HG02763 (cell line): Measurements from ENCODE around the gene PTPRG.
"Not testable (repeated sequence)": the region's sequence is repeated elsewhere in the genome, so short reads cannot be mapped to it uniquely, and the experiment has no call there.

Experiments used
- ATAC-seq: cut with Tn5 transposase; IDR thresholded peaks from one replicate; pipeline ENCODE4 v1.9.1; 2021; ENCODE audit warnings: mild to moderate bottlenecking, moderate library complexity; ENCODE audit not compliant: unreplicated experiment

The PTPRG gene

GRCh38 chr3:61561374-61562041 is at the start of gene PTPRG:
Gene PTPRG, plus strand, starts transcription at chr3:61561571. Its CDS starts 717 bp downstream, at chr3:61562288.
- no peak for ATAC-seq

GRCh38 chr3:61518590-61518989 is 42.8 kb upstream of the PTPRG start:
- ATAC-seq, result no peak

DNA sequence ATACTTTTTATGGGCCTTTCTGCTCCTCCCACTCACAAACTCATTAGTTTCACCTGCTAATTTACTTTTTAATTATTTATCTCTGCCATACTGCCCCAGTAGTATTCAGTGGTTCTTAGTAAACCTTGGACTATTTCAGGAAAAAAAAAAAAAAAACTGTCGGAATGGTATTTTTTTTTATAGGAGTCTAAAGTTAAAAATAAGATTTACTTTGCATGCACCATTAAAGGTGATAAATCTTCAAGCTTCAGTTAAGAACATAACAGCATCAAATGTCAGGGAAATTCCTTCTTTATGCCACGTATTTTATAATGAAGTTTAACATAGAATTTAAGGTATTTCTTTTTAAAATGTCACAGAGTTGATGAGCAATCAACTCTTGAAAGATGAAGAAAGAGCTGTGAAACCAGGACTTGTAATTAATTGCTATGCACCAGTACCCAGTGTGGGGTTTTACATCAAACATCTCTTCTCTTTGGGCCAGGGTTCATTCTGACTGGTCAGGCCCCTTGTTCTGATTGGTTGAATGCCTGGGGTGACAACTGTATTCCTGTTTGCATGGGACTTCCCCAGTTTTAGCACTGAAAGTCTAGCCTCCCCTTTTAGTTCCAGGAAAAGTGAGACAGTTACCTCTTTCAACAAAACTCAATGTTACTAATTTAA is 40.3 kb upstream of the PTPRG start:
- ATAC-seq, result peak; percentile 92

- ATAC-seq, result no peak
Observed at GRCh38 chr3:61522060-61522459, 39.3 kb upstream of the PTPRG start.

- no peak for ATAC-seq
Observed at GRCh38 chr3:61522626-61523025, 38.7 kb upstream of the PTPRG start.

DNA sequence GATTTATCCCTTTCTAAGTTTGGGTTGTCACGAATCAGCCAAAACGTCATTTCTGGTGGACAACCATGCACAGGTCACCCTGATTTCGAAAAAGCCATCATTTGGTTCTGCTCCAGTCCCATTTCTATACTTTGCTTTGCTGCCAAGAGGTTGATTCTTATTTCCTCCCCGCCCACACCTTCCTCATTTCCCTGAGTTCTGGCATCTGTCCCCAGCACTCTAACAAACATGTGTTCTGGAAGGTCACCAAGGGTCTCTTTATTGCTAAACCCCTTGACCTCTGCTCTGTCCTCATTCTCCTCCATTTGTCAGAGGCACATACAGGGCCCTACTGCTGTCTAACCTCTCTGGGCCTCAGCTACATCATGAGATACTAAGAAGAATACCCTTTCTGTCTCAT is 36.4 kb upstream of the PTPRG start:
- ATAC-seq, result no peak

GRCh38 chr3:61526308-61526707 is 35.1 kb upstream of the PTPRG start:
- ATAC-seq, result no peak

DNA sequence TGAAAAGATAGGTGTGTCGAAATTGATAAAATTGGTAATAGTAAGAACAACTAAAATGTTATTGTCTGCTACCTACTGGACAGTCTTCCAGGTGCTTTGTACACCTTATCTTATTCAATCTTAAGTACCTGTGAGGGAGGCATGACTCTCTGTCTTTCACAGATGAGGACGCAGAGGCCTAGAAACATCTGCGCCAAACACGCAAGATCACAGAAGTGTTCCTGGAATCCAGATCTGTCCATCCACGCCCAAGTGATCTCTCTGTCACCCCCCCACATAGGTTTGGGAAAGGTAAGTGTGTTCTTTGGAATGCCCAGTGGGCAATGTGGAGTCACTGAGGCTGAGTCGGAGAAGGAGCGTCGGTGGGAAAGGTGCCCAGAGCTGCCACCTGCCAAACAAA is 34.4 kb upstream of the PTPRG start:
- no peak for ATAC-seq

DNA sequence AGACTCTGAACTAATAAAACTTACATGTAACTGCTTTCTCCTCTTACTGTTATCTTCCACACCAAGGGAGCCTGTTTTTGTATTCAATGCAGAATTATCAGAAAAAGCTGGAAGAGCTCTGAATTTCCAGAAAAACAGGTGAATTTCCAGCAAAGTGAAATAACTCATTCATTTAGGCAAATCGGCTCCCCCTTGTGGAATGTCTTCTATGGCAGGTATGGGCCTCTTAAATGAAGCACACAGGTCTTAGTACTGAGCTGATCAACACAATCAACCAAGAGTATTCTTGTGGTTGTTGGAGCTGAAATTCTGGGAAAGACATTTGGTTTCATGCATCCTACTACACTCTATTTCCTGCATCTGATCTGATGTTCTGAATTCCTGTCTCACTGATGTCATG is 31.0 kb upstream of the PTPRG start:
- ATAC-seq, result no peak

GRCh38 chr3:61531528-61531927 is 29.8 kb upstream of the PTPRG start:
- ATAC-seq, result no peak

DNA sequence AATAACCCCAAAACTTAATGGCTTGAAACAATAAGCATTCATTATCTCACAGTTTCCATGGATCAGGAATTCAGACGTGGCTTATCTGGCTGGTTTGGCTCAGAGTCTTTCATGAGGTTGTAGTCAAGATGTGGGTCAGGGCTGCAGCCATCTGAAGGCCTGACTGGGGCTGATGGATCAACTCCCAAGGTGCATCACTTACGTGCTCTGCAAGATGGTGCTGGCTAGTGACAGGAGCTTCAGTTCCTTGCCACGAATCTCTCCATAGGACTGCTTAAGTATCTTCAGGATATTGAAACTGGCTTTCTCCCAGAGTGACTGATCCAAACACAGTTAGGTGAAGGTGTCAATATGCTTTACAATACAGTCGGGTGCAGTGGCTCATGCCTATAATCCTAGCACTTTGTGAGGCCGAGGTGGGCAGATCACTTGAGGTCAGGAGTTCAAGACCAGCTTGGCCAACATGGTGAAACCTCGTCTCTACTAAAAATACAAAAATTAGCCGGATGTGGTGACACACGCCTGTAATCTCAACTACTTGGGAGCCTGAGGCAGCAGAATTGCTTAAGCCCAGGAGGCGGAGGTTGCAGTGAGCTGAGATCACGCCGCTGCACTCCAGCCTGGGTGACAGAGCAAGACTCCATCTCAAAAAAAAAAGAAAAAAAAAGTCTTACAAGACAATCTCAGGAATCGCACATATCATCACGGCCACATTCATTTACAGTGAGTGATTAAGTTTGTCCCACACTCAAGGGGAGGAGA is 28.5 kb upstream of the PTPRG start:
- no peak for ATAC-seq

GRCh38 chr3:61535826-61536225 is 25.5 kb upstream of the PTPRG start:
- no peak for ATAC-seq

DNA sequence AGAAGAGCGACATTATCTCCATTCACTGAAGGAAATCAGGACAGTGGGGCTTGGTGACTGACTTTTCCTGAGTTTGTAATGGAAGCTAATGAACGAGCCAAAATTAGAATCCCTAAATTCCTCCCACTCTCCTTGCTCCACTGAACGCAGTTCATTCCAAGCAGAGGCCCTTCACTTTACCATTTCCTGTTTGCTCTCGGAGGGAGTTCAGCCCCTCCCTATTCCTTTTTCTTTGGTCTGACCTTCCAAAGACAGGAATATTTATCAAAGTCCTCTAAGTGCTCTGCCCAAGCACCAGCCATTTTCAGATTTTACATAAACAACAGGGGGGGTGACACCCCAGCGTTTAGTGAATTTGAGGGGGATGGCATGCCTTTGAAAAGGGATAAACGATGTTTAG is 24.0 kb upstream of the PTPRG start:
- ATAC-seq, result no peak

DNA sequence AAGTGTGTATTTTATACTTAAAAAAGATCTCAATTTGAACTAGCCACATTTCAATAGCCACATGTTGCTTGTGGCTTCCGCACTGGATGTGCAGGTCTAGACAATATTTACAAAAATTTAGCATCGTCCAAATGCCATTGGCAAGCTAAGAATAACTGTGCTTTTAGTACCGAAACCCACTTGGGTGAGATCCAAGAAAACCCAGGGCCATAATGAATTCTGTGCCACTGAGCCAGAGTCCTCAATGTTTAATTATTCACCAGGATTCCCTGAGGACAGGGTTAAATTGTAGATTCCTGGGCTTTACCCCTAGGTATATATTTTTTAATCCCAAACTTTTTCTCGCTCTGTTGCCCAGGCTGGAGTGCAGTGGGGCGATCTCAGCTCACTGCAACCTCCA is 22.9 kb upstream of the PTPRG start:
- no peak for ATAC-seq

- ATAC-seq, result no peak
Observed at GRCh38 chr3:61541694-61542093, 19.7 kb upstream of the PTPRG start.

DNA sequence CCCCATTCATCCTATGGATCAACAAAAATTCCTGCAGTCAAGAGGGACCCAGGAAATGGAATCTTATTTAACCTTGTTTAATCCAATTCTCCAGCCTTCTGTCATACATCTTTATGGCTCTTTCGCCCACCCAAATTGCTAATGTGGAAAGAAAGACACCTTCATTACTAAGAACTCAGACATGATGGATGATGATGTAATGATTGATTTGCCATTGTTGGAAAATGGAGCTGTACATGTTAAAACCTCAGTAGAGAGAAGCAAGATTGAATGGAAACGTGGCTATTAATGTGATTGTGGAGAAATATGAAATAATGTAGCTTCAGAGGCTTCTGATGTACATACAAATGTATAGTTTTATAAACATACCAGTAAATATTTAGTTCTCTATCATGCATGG is 15.7 kb upstream of the PTPRG start:
- no peak for ATAC-seq

GRCh38 chr3:61547625-61548024 is 13.7 kb upstream of the PTPRG start:
- ATAC-seq, result no peak

DNA sequence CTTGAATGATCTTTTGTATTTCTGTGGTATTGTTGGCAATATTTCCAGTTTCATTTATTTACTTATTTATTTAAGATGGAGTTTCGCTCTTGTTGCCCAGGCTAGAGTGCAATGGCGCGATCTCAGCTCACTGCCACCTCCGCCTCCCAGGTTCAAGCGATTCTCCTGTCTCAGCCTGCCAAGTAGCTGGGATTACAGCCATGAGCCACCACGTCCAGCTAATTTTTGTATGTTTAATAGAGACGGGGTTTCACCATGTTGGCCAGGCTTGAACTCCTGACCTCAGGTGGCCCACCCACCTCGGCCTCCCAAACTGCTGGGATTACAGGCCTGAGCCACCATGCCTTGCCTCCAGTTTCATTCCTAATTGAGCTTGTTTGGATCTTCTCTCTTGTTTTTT is 8.7 kb upstream of the PTPRG start:
- ATAC-seq, result not testable (repeated sequence)

- ATAC-seq, result no peak
Observed at GRCh38 chr3:61559136-61559731, 2.1 kb upstream of the PTPRG start.

GRCh38 chr3:61560517-61561373 is 626 bp upstream of the PTPRG start:
- ATAC-seq, result peak; percentile 48
